Chondrocyte (in vitro differentiated cells): ENCODE data around the gene SLC8B1. TPM values are rescaled to one million over a fixed set of nuclear protein-coding genes. Genes with fewer than 3 reads are reported as not detected.

Experiments used
- DNase-seq: peaks from one replicate; pipeline ENCODE4 v3.0.0; 2021; ENCODE audit warnings: mixed read lengths, low spot score
- H3K27ac Mint-ChIP-seq: one replicate; pipeline ENCODE4 v1.8.0; 2021; ENCODE audit warnings: mild to moderate bottlenecking, moderate library complexity, mixed read lengths; ENCODE audit not compliant: unreplicated experiment
- H3K27me3 Mint-ChIP-seq: 2 replicates; pipeline ENCODE4 v1.8.0; 2021; ENCODE audit warnings: low read depth, mixed read lengths
- H3K36me3 Mint-ChIP-seq: 2 replicates; pipeline ENCODE4 v1.8.0; 2021; ENCODE audit warnings: low read depth, mixed read lengths
- H3K4me1 Mint-ChIP-seq: 2 replicates; pipeline ENCODE4 v1.8.0; 2021; ENCODE audit warnings: low read depth, mild to moderate bottlenecking, mixed read lengths
- H3K4me3 Mint-ChIP-seq: one replicate; pipeline ENCODE4 v1.8.0; 2021; ENCODE audit warnings: mild to moderate bottlenecking, moderate library complexity, mixed read lengths; ENCODE audit not compliant: unreplicated experiment
- H3K9me3 Mint-ChIP-seq: 2 replicates; pipeline ENCODE4 v1.8.0; 2021; ENCODE audit warnings: low read depth, mixed read lengths
- CTCF ChIP-seq: fragments of 200-600 bp; sonication (generic); IDR thresholded peaks from 2 replicates; pipeline ENCODE4 v1.5.0; 2021; ENCODE audit warnings: antibody characterized with exemption, mild to moderate bottlenecking, moderate library complexity
- long read RNA-seq: library from polyadenylated mRNA; stranded (forward); transcript quantifications from one replicate; pipeline ENCODE4 v2.0.0, GENCODE V29; 2021
- total RNA-seq: library from RNA; stranded (reverse); gene quantifications from 3 replicates; pipeline ENCODE4 v1.2.1, GENCODE V29; 2021

The SLC8B1 gene
- 14.5 to 21.0 TPM (median 20.9 TPM) in 3 replicates for total RNA-seq
- long read RNA-seq, transcript SLC8B1-201 (16 exons, 2,975 nt) = major isoform, 5 of 72 reads
- long read RNA-seq, partial matches to known transcripts = 54 of 72 reads
- long read RNA-seq, other reads (novel, unspliced or antisense) = 12 of 72 reads

DNA sequence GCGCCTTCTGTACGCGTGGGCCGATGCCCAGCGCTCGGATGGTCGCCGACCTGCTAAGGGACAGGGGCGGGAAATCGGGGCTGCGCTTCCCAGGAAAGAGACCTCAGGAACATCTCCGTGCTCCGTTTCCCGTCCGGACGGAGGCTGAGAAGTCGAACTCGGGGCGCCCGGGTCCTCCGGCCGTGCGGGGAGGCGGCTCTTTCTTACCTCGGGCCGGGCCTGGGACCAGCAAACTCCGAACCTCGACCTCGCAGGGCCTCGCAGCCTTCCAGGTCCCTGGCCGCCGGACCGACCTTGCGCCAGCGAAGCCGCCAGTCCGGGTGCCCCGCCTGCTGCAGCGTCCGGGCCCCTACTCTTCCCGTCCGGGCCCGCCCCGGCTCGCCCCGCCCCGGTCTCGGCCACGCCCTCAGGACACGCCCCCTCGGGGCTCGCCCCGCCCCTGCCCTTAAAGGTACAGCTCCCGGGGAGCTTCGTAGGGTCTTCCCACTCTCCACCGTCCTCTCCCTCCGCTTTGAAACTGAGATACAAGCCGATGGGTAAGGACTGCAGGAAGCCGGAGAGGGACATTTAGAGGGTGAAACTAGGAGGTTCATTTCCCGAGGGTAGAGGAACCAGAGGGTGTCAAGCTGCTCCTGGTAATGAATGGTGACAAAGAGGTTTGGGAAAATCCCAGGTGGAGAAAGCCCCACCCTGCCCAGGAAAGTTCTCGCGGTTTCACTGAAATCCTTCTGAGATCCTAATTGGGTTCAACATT, at the start of gene SLC8B1:
SLC8B1 (minus strand) TSS at position 324 of the 754 bp plus-strand sequence. CDS start 2,231 bp downstream, outside the sequence.
- H3K4me1 Mint-ChIP-seq = peaks cover 15% of the 10 kb centered on the region
- no peak for TF ChIP-seq CTCF
- H3K4me3 Mint-ChIP-seq = peak within 1 kb of the TSS; percentile 94
- DNase-seq = no peak
- peaks cover 14% of the 10 kb centered on the region for H3K36me3 Mint-ChIP-seq
- peak within 1 kb of the TSS; percentile 45 for H3K27ac Mint-ChIP-seq
- no peaks in the 10 kb centered on the region for H3K27me3 Mint-ChIP-seq
- no peaks in the 10 kb centered on the region for H3K9me3 Mint-ChIP-seq

DNA sequence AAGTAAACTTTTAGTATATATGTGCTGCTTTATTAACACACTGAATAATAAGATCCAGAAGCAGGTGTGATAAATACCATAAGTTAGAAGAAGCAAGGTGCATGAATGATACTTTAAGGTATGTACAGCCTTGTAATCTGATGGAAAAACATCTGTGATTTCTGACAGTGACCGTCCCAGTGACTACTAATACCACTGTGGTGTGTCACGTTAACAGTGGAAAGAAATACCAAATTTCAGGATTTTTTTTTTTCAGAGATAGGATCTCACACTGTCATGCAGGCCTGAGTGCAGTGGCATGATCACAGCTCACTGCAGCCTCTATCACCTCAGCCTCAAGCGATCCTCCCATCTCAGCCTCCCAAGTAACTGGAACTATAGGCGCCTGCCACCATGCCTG, 47.3 kb upstream of the SLC8B1 start:
- no peak for DNase-seq
- Mint-ChIP-seq H3K9me3 (no peaks in the 10 kb centered on the region), H3K4me3 (no peak overlapping the region), H3K4me1 (no peaks in the 10 kb centered on the region), H3K27ac (no peak overlapping the region), H3K27me3 (no peaks in the 10 kb centered on the region), H3K36me3 (peaks cover 18% of the 10 kb centered on the region)
- no peak for TF ChIP-seq CTCF

- no peaks in the 10 kb centered on the region for H3K4me1 Mint-ChIP-seq
- H3K27ac Mint-ChIP-seq = no peak overlapping the region
- H3K4me3 Mint-ChIP-seq = no peak overlapping the region
- no peaks in the 10 kb centered on the region for H3K27me3 Mint-ChIP-seq
- TF ChIP-seq CTCF = no peak
- peaks cover 18% of the 10 kb centered on the region for H3K36me3 Mint-ChIP-seq
- H3K9me3 Mint-ChIP-seq = no peaks in the 10 kb centered on the region
- no peak for DNase-seq
These were observed 46.3 kb upstream of the SLC8B1 start for GRCh38 chr12:113381220-113381619.

DNA sequence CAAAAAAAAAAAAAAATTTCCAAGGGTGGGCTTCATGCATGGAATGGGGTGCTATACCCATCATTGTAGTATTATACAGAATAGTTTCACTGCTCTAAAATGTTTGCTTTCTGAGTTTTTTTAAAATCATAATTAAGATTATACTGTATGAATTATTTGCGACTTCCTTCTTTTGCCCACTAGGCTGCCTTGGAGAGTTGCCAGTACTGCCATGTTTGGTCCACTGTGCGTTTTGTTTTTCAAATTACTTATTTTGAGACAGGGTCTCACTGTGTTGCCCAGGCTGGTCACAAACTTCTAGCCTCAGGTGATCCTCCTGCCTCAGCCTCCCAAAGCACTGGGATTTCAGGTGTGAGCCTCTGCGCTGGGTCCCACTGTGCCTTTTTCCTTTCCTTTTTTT, 43.4 kb upstream of the SLC8B1 start:
- Mint-ChIP-seq H3K27ac (no peak overlapping the region), H3K4me3 (no peak overlapping the region), H3K36me3 (peaks cover 24% of the 10 kb centered on the region), H3K27me3 (no peaks in the 10 kb centered on the region), H3K9me3 (no peaks in the 10 kb centered on the region), H3K4me1 (no peaks in the 10 kb centered on the region)
- no peak for DNase-seq
- peak; percentile 32 for TF ChIP-seq CTCF

DNA sequence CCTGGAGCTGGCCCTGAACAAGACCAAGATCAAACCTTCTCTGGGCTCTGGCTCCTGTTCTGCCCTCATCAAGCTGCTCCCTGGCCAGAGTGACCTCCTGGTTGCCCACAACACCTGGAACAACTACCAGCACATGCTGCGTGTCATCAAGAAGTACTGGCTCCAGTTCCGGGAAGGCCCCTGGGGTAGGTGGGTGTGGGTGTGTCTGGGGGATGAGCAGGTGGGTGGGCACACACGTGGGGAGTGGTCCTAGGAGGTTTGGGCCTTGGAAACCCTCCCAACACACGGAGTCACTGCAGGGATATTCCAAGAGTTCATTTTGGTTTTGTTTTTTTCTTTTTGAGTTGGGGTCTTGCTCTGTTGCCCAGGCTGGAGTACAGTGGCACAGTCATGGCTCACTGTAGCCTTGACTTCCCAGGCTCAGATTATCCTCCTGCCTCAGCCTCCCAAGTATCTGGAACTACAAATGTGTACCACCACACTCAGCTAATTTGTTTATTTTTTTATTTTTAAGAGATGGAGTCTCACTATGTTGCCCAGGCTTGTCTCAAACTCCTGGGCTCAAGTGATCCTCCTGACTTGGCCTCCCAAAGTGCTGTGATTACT, 40.0 kb upstream of the SLC8B1 start:
- peaks cover 26% of the 10 kb centered on the region for H3K36me3 Mint-ChIP-seq
- no peaks in the 10 kb centered on the region for H3K9me3 Mint-ChIP-seq
- no peaks in the 10 kb centered on the region for H3K27me3 Mint-ChIP-seq
- no peaks in the 10 kb centered on the region for H3K4me1 Mint-ChIP-seq
- H3K27ac Mint-ChIP-seq = no peak overlapping the region
- no peak overlapping the region for H3K4me3 Mint-ChIP-seq
- TF ChIP-seq CTCF = no peak
- DNase-seq = no peak
